Activated T-helper 17 cell treated with anti-CD3 and anti-CD28 coated beads, Interleukin-2, amount 50 U/mL, for 72 hours (primary cell): Measurements from ENCODE around the gene ALDOB. TPM values are rescaled to one million over a fixed set of nuclear protein-coding genes. Genes with fewer than 3 reads are reported as not detected.

ENCODE experiments used
- ATAC-seq: fragments of 150-1000 bp; cut with Tn5 transposase; replicated peaks from 2 replicates; pipeline ENCODE4 v1.10.0; 2021; ENCODE audit warnings: mild to moderate bottlenecking, moderate library complexity
- H3K27ac Mint-ChIP-seq: one replicate; pipeline ENCODE4 v1.8.0; 2022; ENCODE audit warnings: mixed read lengths
- H3K27me3 Mint-ChIP-seq: one replicate; pipeline ENCODE4 v1.8.0; 2022; ENCODE audit warnings: mixed read lengths
- H3K36me3 Mint-ChIP-seq: one replicate; pipeline ENCODE4 v1.8.0; 2022; ENCODE audit warnings: low read depth, mild to moderate bottlenecking, mixed read lengths
- H3K4me1 Mint-ChIP-seq: one replicate; pipeline ENCODE4 v1.8.0; 2022; ENCODE audit warnings: mixed read lengths
- H3K4me3 Mint-ChIP-seq: one replicate; pipeline ENCODE4 v1.8.0; 2022; ENCODE audit warnings: mild to moderate bottlenecking, mixed read lengths
- H3K9me3 Mint-ChIP-seq: one replicate; pipeline ENCODE4 v1.8.0; 2022; ENCODE audit warnings: mixed read lengths
- total RNA-seq, 2 donors: library from RNA; stranded (reverse); gene quantifications; one replicate each; pipeline ENCODE4 v1.2.3, GENCODE V29; 2022

ALDOB gene
- total RNA-seq = not detected

GRCh38 chr9:101435601-101436079, at the start of gene ALDOB:
Gene ALDOB (minus strand): TSS chr9:101435774. CDS start chr9:101430887, 4,887 bp downstream.
- H3K4me1 Mint-ChIP-seq = no peaks in the 10 kb centered on the region
- H3K9me3 Mint-ChIP-seq = no peaks in the 10 kb centered on the region

GRCh38 chr9:101484046-101484445, 48.5 kb upstream of the ALDOB start:
- Mint-ChIP-seq H3K27me3 (peaks cover 52% of the 10 kb centered on the region), H3K4me3 (no peak overlapping the region), H3K4me1 (no peaks in the 10 kb centered on the region), H3K36me3 (no peaks in the 10 kb centered on the region), H3K9me3 (no peaks in the 10 kb centered on the region), H3K27ac (no peak overlapping the region)
- ATAC-seq = no peak

More at GRCh38 chr9:101435601-101436079, at the start of gene ALDOB:
- Mint-ChIP-seq H3K27ac (no peak within 1 kb of the TSS), H3K36me3 (no peaks in the 10 kb centered on the region), H3K27me3 (peaks cover 34% of the 10 kb centered on the region), H3K4me3 (no peak within 1 kb of the TSS)
- no peak for ATAC-seq

- no peak for ATAC-seq
- H3K36me3 Mint-ChIP-seq = no peaks in the 10 kb centered on the region
- no peaks in the 10 kb centered on the region for H3K9me3 Mint-ChIP-seq
- no peak overlapping the region for H3K27ac Mint-ChIP-seq
- H3K4me1 Mint-ChIP-seq = no peaks in the 10 kb centered on the region
- H3K27me3 Mint-ChIP-seq = peaks cover 36% of the 10 kb centered on the region
- H3K4me3 Mint-ChIP-seq = no peak overlapping the region
These were observed 45.7 kb upstream of the ALDOB start for GRCh38 chr9:101481261-101481660.

DNA sequence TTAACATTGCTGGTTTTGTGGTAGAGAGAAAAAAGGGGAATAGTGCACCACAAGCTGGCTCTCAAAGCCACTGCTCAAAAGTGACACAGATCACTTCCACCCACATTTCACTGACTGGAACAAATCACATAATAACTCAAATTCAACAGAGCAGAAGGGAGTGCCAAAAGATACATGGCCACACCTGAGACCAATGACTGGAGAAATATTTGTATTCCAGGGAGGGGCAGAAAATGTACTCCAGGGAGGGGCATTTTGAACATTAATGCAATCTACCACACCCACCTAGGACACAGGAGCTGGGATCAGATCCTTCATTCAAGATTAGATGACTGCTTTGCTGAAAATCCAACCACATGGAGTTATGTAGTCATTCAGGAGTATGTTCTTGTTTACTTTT, 44.8 kb upstream of the ALDOB start:
- Mint-ChIP-seq H3K27me3 (peaks cover 31% of the 10 kb centered on the region), H3K36me3 (no peaks in the 10 kb centered on the region), H3K9me3 (no peaks in the 10 kb centered on the region), H3K27ac (no peak overlapping the region), H3K4me3 (no peak overlapping the region), H3K4me1 (no peaks in the 10 kb centered on the region)
- ATAC-seq = no peak

DNA sequence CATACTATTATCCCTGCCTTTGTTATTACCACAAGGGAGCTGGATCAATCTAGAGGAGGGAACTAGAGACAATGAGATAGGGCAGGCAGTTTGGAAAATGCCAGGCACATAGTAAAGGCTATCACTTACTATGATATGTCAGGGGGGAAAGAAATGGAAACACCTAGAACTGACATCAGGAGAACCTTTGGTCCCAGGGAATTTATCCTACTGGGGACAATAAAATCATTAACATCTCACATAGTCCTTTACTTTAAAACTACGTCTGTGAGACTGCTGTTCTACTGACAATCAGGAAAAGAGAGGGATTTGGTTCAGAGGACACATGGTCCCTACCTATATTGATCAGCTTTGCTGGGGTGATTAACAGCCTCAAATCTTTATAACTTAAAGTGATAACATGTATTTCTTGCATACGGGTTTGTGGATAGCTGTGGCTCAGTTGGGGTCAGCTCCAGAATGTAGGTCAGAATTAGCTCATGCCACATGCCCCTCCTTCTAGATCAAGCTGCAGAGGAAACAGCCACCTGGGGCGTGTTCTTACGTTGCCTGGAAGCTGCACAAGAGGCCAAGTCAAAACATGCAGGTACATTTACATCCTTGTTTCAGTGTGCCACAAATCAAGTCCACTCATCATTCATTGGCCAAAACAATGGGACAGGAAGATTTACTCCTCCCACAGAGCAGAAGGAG, 43.9 kb upstream of the ALDOB start:
- Mint-ChIP-seq H3K36me3 (no peaks in the 10 kb centered on the region), H3K27me3 (peaks cover 27% of the 10 kb centered on the region), H3K9me3 (no peaks in the 10 kb centered on the region), H3K4me3 (no peak overlapping the region), H3K4me1 (no peaks in the 10 kb centered on the region), H3K27ac (no peak overlapping the region)
- no peak for ATAC-seq

DNA sequence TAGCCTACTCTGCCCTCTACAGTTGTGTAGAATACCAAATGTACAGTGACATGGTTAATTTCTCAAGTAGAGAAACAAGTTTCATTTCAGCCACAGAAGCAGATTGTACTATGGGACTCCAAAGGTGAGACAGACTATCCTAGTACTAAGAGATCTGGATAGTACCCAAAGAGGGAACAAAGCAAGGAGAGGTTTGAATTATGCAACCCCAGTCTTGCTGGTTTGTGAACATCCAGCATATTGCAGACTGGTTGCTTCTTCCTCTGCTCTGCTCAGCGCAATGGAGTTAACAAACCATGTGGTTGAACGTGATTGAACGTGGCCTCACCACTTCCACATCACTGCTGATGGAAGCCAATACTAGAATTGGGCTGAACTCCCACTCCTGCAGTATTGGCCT, 43.3 kb upstream of the ALDOB start:
- ATAC-seq = no peak
- H3K27ac Mint-ChIP-seq = no peak overlapping the region
- H3K4me1 Mint-ChIP-seq = no peaks in the 10 kb centered on the region
- peaks cover 23% of the 10 kb centered on the region for H3K27me3 Mint-ChIP-seq
- H3K36me3 Mint-ChIP-seq = no peaks in the 10 kb centered on the region
- no peak overlapping the region for H3K4me3 Mint-ChIP-seq
- H3K9me3 Mint-ChIP-seq = no peaks in the 10 kb centered on the region

DNA sequence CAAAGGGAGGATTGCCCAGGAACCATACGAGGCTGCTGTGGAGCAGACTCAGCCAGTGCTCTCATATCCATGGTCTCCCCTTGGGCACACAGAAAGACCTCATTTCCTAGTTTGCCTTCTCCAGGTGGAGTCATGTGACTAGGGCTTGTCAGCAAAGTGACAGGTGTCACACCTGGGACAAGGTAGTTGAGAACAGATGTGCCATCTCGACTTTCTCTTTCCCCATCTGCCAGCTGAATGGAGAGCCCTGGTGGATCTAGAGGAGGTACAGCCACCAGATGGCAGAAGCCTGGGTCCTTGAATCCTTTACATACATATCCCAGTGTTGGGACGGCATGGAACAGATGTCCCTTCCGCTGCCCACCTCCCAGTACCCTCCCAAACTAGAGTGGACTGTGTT, 42.9 kb upstream of the ALDOB start:
- Mint-ChIP-seq H3K4me1 (no peaks in the 10 kb centered on the region), H3K4me3 (no peak overlapping the region), H3K9me3 (no peaks in the 10 kb centered on the region), H3K27ac (no peak overlapping the region), H3K36me3 (no peaks in the 10 kb centered on the region), H3K27me3 (peaks cover 25% of the 10 kb centered on the region)
- ATAC-seq = no peak

- no peaks in the 10 kb centered on the region for H3K36me3 Mint-ChIP-seq
- ATAC-seq = no peak
- no peaks in the 10 kb centered on the region for H3K4me1 Mint-ChIP-seq
- no peaks in the 10 kb centered on the region for H3K9me3 Mint-ChIP-seq
- H3K27ac Mint-ChIP-seq = no peak overlapping the region
- no peak overlapping the region for H3K4me3 Mint-ChIP-seq
- H3K27me3 Mint-ChIP-seq = peaks cover 27% of the 10 kb centered on the region
These were observed 42.2 kb upstream of the ALDOB start for GRCh38 chr9:101477736-101478135.

DNA sequence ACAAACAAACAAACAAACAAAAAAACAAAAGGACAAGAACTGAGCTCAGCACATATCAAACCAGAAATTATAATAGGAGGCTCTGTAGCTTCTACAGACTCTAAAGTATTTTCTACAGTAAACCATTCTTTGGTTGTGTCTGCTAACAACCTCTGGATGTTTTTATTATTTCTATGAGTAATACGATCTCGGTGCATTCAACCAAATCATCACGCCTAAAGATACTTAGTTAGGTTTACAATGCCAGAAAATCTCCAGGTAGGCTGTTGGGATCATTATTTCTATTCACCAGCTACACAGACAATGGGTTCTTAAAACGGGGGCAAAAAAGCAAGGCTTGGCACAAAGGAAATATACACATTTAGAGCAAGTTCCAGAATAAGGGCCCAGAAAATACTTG, 41.6 kb upstream of the ALDOB start:
- H3K27ac Mint-ChIP-seq = no peak overlapping the region
- H3K36me3 Mint-ChIP-seq = no peaks in the 10 kb centered on the region
- H3K9me3 Mint-ChIP-seq = no peaks in the 10 kb centered on the region
- peaks cover 26% of the 10 kb centered on the region for H3K27me3 Mint-ChIP-seq
- no peak overlapping the region for H3K4me3 Mint-ChIP-seq
- H3K4me1 Mint-ChIP-seq = no peaks in the 10 kb centered on the region
- no peak for ATAC-seq

DNA sequence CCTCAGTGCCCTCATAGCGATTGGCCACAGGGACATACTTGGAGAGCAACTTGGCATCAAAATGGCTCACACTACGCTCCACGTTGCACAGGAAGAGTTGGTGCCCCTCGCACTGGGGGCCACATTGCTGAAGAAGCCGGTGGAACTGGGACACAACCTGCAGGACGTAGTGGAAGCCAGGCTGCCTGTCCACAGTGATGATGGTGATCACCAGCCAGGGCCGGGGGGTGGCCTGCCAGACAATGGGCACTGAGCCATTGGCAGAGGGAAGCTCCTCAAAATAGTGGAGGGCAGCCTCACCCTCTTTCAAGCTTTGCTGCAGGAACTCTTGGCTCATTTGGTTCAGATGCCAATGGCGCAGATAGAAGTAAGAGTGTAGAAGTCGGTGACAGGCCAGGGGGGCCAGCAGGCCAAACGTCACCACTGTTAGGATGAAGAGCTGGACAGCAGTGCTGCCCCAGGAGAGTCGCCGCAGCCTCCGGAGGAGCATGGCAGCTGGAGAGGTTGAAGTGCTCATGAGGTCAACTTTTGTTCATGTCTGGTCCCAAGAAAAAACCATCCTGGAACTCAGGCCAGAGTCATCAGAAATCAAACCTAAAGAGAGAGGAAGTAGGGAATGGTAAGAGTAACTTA, 41.1 kb upstream of the ALDOB start:
- Mint-ChIP-seq H3K27ac (no peak overlapping the region), H3K4me3 (no peak overlapping the region), H3K36me3 (no peaks in the 10 kb centered on the region), H3K27me3 (peaks cover 28% of the 10 kb centered on the region), H3K4me1 (no peaks in the 10 kb centered on the region), H3K9me3 (no peaks in the 10 kb centered on the region)
- ATAC-seq = no peak

DNA sequence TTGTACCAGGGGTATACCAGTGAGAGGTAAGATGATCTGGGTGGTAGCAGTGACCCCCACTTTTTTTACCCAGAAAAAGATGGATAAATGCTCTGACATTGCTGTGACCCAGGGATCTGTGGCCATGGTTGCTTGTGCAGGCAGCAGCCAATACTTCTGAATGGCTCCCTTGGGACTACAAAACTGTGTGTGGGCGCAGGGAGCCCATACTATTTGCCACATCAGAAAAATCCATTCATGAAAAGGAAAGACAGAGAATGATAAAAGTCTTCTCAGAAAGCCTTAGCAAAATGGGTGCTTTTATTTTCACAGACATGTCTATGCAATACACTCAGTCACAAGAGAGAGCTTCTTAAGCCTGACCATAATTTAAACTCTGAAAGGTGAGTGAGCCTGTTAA, 37.3 kb upstream of the ALDOB start:
- Mint-ChIP-seq H3K27me3 (peaks cover 23% of the 10 kb centered on the region), H3K4me1 (no peaks in the 10 kb centered on the region), H3K4me3 (no peak overlapping the region), H3K9me3 (no peaks in the 10 kb centered on the region), H3K36me3 (no peaks in the 10 kb centered on the region), H3K27ac (no peak overlapping the region)
- no peak for ATAC-seq

DNA sequence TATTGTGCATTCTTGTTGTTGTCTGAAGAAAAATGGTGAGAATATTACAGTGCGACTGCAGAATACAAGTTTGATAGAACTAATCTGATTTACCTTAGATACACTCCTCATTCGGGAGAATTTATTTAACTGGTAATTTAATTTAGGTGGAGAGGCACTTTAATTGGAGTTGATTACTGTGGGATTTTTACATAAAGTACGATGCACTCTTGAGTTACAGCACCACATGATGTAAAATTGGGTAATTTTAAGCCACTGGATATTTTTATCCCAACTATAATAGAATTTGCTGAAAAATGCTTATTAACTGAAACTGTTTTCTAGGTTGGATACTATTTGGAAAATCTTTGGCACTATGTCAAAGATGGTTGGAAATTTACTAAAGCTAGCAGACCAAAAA, 35.4 kb upstream of the ALDOB start:
- Mint-ChIP-seq H3K4me3 (no peak overlapping the region), H3K27me3 (peaks cover 31% of the 10 kb centered on the region), H3K9me3 (no peaks in the 10 kb centered on the region), H3K4me1 (no peaks in the 10 kb centered on the region), H3K36me3 (no peaks in the 10 kb centered on the region), H3K27ac (no peak overlapping the region)
- ATAC-seq = no peak

- H3K27me3 Mint-ChIP-seq = peaks cover 35% of the 10 kb centered on the region
- H3K27ac Mint-ChIP-seq = no peak overlapping the region
- H3K9me3 Mint-ChIP-seq = no peaks in the 10 kb centered on the region
- H3K4me3 Mint-ChIP-seq = no peak overlapping the region
- no peaks in the 10 kb centered on the region for H3K36me3 Mint-ChIP-seq
- no peak for ATAC-seq
- H3K4me1 Mint-ChIP-seq = no peaks in the 10 kb centered on the region
These were observed 34.4 kb upstream of the ALDOB start for GRCh38 chr9:101470021-101470420.

- no peak for ATAC-seq
- H3K36me3 Mint-ChIP-seq = no peaks in the 10 kb centered on the region
- no peak overlapping the region for H3K4me3 Mint-ChIP-seq
These were observed 33.5 kb upstream of the ALDOB start for GRCh38 chr9:101469026-101469425.

GRCh38 chr9:101468116-101468515, 32.5 kb upstream of the ALDOB start:
- no peaks in the 10 kb centered on the region for H3K4me1 Mint-ChIP-seq
- no peak for ATAC-seq
- no peaks in the 10 kb centered on the region for H3K36me3 Mint-ChIP-seq
- no peak overlapping the region for H3K27ac Mint-ChIP-seq
- H3K9me3 Mint-ChIP-seq = no peaks in the 10 kb centered on the region
- H3K27me3 Mint-ChIP-seq = peaks cover 33% of the 10 kb centered on the region
- no peak overlapping the region for H3K4me3 Mint-ChIP-seq

More at GRCh38 chr9:101469026-101469425, 33.5 kb upstream of the ALDOB start:
- H3K9me3 Mint-ChIP-seq = no peaks in the 10 kb centered on the region
- no peaks in the 10 kb centered on the region for H3K4me1 Mint-ChIP-seq
- H3K27ac Mint-ChIP-seq = no peak overlapping the region
- H3K27me3 Mint-ChIP-seq = peaks cover 39% of the 10 kb centered on the region
